ENCODE results near the gene URB1.

Gene URB1

GRCh38 chr21:32380940-32381339, 11.9 kb downstream of the URB1 start:
- POLR2A ChIA-PET, result no interaction called here
- TF ChIP-seq CTCF (IDR thresholded peaks at IDR 0.05; ENCODE audit: insufficient read depth, low read length, missing control alignments), result no peak
- H3K4me3 ChIP-seq (ENCODE audit: low read depth, low read length), result no peak overlapping the region
- CTCF ChIA-PET, result interaction anchor here (2.6 kb wide), 1 partner anchor 220 kb away, joined by 13 read pairs; no protein-coding TSS in a partner anchor
- DNase-seq (ENCODE audit: low read depth, low spot score), result no peak

- DNase-seq (ENCODE audit: low read depth, low spot score), result no peak
- no peak overlapping the region for H3K4me3 ChIP-seq (ENCODE audit: low read depth, low read length)
- ChIA-PET CTCF (interaction anchor here (1.5 to 2.6 kb wide), 2 partner anchors 25 to 222 kb away, joined by 4 to 13 read pairs; no protein-coding TSS in a partner anchor), POLR2A (no interaction called here)
- TF ChIP-seq CTCF (IDR thresholded peaks at IDR 0.05; ENCODE audit: insufficient read depth, low read length, missing control alignments), result no peak
Measured at GRCh38 chr21:32378956-32379355, 13.9 kb downstream of the URB1 start.

DNA sequence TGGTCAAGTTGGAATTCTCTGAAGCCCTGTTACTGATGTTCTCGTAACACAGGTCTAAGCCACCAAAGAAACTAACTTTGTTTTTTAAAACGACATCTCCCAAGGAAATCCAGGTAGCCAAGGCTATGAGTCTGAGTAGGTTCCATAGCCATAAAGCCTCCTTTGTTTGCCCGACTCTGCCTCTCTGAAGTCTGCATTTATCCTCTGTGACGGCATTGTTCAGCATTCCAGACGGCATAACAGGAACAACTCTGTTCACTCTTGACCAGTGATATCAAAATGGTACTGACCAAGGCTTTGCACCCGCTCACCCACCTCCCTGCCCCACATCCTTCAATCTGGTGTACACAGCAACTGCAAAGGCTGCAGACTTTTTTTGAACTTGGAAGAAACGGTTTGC, 14.8 kb downstream of the URB1 start:
- no peak overlapping the region for H3K4me3 ChIP-seq (ENCODE audit: low read depth, low read length)
- TF ChIP-seq CTCF (IDR thresholded peaks at IDR 0.05; ENCODE audit: insufficient read depth, low read length, missing control alignments), result no peak
- ChIA-PET CTCF (no interaction called here), POLR2A (no interaction called here)
- DNase-seq (ENCODE audit: low read depth, low spot score), result no peak

DNA sequence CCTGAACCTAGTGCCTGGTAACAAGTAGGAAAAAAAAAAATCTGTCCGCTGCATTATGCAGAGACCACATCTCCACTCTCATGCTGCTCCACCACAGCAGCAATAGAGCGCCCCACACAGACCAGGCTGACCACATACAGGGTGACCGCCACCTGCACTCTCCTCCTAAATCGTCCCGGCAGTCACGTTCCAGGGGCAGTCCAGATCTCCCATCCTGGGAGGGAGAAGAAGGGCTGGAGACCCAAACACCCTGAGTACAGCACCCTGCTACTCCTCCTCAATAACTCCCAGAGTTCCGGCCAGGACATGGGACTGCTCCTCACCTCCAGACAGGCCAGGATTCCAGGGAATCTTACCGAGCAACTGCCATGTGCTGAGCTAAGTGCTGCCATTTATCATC, 15.3 kb downstream of the URB1 start:
- no peak for TF ChIP-seq CTCF (IDR thresholded peaks at IDR 0.05; ENCODE audit: insufficient read depth, low read length, missing control alignments)
- ChIA-PET POLR2A (no interaction called here), CTCF (interaction anchor here (0.8 kb wide), 1 partner anchor 10 kb away, joined by 3 read pairs; no protein-coding TSS in a partner anchor)
- H3K4me3 ChIP-seq (ENCODE audit: low read depth, low read length), result no peak overlapping the region
- no peak for DNase-seq (ENCODE audit: low read depth, low spot score)

DNA sequence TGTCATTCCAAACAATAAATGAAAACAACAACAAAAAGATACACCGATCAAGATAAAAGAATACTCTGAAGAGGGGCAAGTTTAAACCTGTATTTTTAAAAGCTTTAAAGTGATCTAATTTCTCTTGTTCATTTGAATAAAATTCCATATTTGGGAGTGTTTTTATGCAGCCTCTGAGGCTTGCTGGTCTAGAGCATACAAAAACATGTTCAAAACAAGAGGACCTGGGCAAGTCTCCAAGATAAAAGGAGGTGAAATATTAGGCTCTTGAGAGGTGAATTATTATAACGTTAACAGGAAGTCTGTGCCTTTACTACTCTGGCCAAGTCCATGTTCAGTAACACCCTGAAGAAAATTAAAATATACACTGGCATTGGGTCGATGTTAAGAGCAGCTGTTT, 20.1 kb downstream of the URB1 start:
- POLR2A ChIA-PET, result no interaction called here
- DNase-seq (ENCODE audit: low read depth, low spot score), result no peak
- CTCF ChIA-PET, result interaction anchor here (0.9 to 2.3 kb wide), 7 partner anchors 10 to 229 kb away, joined by 3 to 25 read pairs (median 4); no protein-coding TSS in a partner anchor
- H3K4me3 ChIP-seq (ENCODE audit: low read depth, low read length), result no peak overlapping the region
- no peak for TF ChIP-seq CTCF (IDR thresholded peaks at IDR 0.05; ENCODE audit: insufficient read depth, low read length, missing control alignments)

- H3K4me3 ChIP-seq (ENCODE audit: low read depth, low read length), result no peak overlapping the region
- ChIA-PET CTCF (interaction anchor here (0.7 to 2.3 kb wide), 8 partner anchors 10 to 230 kb away, joined by 3 to 25 read pairs (median 4); no protein-coding TSS in a partner anchor), POLR2A (no interaction called here)
- no peak for DNase-seq (ENCODE audit: low read depth, low spot score)
- TF ChIP-seq CTCF (IDR thresholded peaks at IDR 0.05; ENCODE audit: insufficient read depth, low read length, missing control alignments), result no peak
Measured at GRCh38 chr21:32371913-32372314, 20.9 kb downstream of the URB1 start.
